IMR-90 (cell line): ENCODE data around the gene BHLHE23. TPM values are rescaled to one million over a fixed set of nuclear protein-coding genes. Genes with fewer than 3 reads are reported as not detected.
A peak's percentile ranks its signal among the peaks of the same experiment; 100 is the strongest.

ENCODE experiments used
- ATAC-seq: fragments of 200-7000 bp; cut with Tn5 transposase; 2 replicates; pipeline ENCODE4 v1.9.1; 2020; ENCODE audit warnings: low read depth, mild to moderate bottlenecking, moderate library complexity
- BruUV-seq: library from RNA; stranded (reverse); fragments of 400-500 nt; replicated peaks from 2 replicates; lab custom pipeline; 2021; lab: Mats Ljungman, UMichigan
- CTCF ChIA-PET: fragments of 300-600 bp; formaldehyde crosslinking; extraction: SDS; loops from one replicate; lab custom pipeline; 2021; ENCODE audit warnings: antibody characterized with exemption; lab: Yijun Ruan, JAX
- POLR2A ChIA-PET: fragments of 300-600 bp; sonication (Branson Sonifier 250); formaldehyde crosslinking; loops from one replicate; lab custom pipeline; 2022; ENCODE audit warnings: antibody characterized with exemption; ENCODE audit not compliant: unreplicated experiment; lab: Charles Lee
- DNase-seq: peaks from one replicate; pipeline ENCODE4 v3.0.0; 2013
- H2AFZ ChIP-seq: replicated peaks from 2 replicates; pipeline ENCODE3; 2013; ENCODE audit warnings: low read length, mild to moderate bottlenecking; ENCODE audit not compliant: poor library complexity
- H2AK5ac ChIP-seq: 2 replicates; pipeline ENCODE4 v1.6.1; 2013; ENCODE audit warnings: low read depth, low read length, inconsistent platforms
- H2AK9ac ChIP-seq: replicated peaks from 2 replicates; pipeline ENCODE3; 2013; ENCODE audit warnings: mild to moderate bottlenecking, low read depth, low read length, moderate library complexity; ENCODE audit not compliant: poor library complexity
- H2BK120ac ChIP-seq: 2 replicates; pipeline ENCODE4 v1.6.1; 2013; ENCODE audit warnings: low read depth, low read length, inconsistent platforms
- H2BK15ac ChIP-seq: 3 replicates; pipeline ENCODE4 v1.6.1; 2013; ENCODE audit warnings: low read depth, low read length, inconsistent platforms
- H2BK20ac ChIP-seq: 2 replicates; pipeline ENCODE4 v1.6.1; 2013; ENCODE audit warnings: low read depth, mild to moderate bottlenecking, inconsistent platforms, low read length, moderate library complexity
- H2BK5ac ChIP-seq: 2 replicates; pipeline ENCODE4 v1.6.1; 2013; ENCODE audit warnings: mild to moderate bottlenecking, low read depth, low read length, inconsistent platforms; ENCODE audit not compliant: poor library complexity, severe bottlenecking
- H3K14ac ChIP-seq: replicated peaks from 2 replicates; pipeline ENCODE4 v1.6.1; 2013; ENCODE audit warnings: low read depth, low read length, inconsistent platforms
- H3K18ac ChIP-seq: 2 replicates; pipeline ENCODE4 v1.6.1; 2013; ENCODE audit warnings: low read depth, low read length, control low read depth
- H3K23ac ChIP-seq: 2 replicates; pipeline ENCODE4 v1.6.1; 2013; ENCODE audit warnings: low read depth, low read length, inconsistent platforms
- H3K27ac ChIP-seq: 2 replicates; pipeline ENCODE4 v1.5.1; 2013; ENCODE audit warnings: mild to moderate bottlenecking, control low read depth, low read length; ENCODE audit not compliant: insufficient read depth
- H3K27me3 ChIP-seq: 2 replicates; pipeline ENCODE4 v1.6.1; 2013; ENCODE audit warnings: low read length; ENCODE audit not compliant: control insufficient read depth, insufficient read depth
- H3K36me3 ChIP-seq: 2 replicates; pipeline ENCODE4 v1.6.1; 2013; ENCODE audit warnings: low read length, mixed read lengths; ENCODE audit not compliant: control insufficient read depth, insufficient read depth
- H3K4ac ChIP-seq: 2 replicates; pipeline ENCODE4 v1.6.1; 2013; ENCODE audit warnings: low read depth, low read length, inconsistent platforms
- H3K4me1 ChIP-seq: 2 replicates; pipeline ENCODE4 v1.6.1; 2013; ENCODE audit warnings: low read length, mixed read lengths; ENCODE audit not compliant: control insufficient read depth, insufficient read depth
- H3K4me2 ChIP-seq: 2 replicates; pipeline ENCODE4 v1.6.1; 2013; ENCODE audit warnings: low read depth, mild to moderate bottlenecking, control low read depth, low read length, moderate library complexity
- H3K4me3 ChIP-seq: 2 replicates; pipeline ENCODE4 v1.5.1; 2013; ENCODE audit warnings: low read depth, mild to moderate bottlenecking, control low read depth, low read length, moderate library complexity; ENCODE audit not compliant: insufficient read depth
- H3K56ac ChIP-seq: 2 replicates; pipeline ENCODE4 v1.6.1; 2013; ENCODE audit warnings: low read length, inconsistent platforms; ENCODE audit not compliant: insufficient read depth; ENCODE audit errors: extremely low read depth
- H3K79me1 ChIP-seq, 2 experiments: 2 replicates each; pipeline ENCODE4 v1.6.1; 2013; ENCODE audit warnings: low read length in 2 of 2, inconsistent platforms in 1 of 2, low read depth in 1 of 2
- H3K9ac ChIP-seq: 2 replicates; pipeline ENCODE4 v1.6.1; 2013; ENCODE audit warnings: low read depth, low read length, control low read depth
- H3K9me1 ChIP-seq: 2 replicates; pipeline ENCODE4 v1.6.1; 2013; ENCODE audit warnings: low read length, inconsistent platforms; ENCODE audit not compliant: insufficient read depth
- H3K9me3 ChIP-seq: 2 replicates; pipeline ENCODE4 v1.6.1; 2013; ENCODE audit warnings: low read length; ENCODE audit not compliant: control insufficient read depth, insufficient read depth
- H4K20me1 ChIP-seq: 2 replicates; pipeline ENCODE4 v1.6.1; 2013; ENCODE audit warnings: low read length, inconsistent platforms; ENCODE audit not compliant: insufficient read depth
- H4K5ac ChIP-seq: 2 replicates; pipeline ENCODE4 v1.6.1; 2013; ENCODE audit warnings: mild to moderate bottlenecking, low read depth, low read length, control low read depth
- H4K8ac ChIP-seq, 2 experiments: 2 replicates each; pipeline ENCODE4 v1.6.1; 2013; ENCODE audit warnings: low read depth in 2 of 2, low read length in 2 of 2, control low read depth in 1 of 2, inconsistent platforms in 1 of 2
- H4K91ac ChIP-seq: 2 replicates; pipeline ENCODE4 v1.6.1; 2013; ENCODE audit warnings: low read depth, low read length, inconsistent platforms; ENCODE audit not compliant: insufficient read depth
- BHLHE40 ChIP-seq: fragments of 150-350 bp; IDR thresholded peaks from 2 replicates; pipeline ENCODE4 v1.6.1; 2016; ENCODE audit warnings: mild to moderate bottlenecking, low read depth, low read length
- CEBPB ChIP-seq: IDR thresholded peaks from 2 replicates; pipeline ENCODE4 v1.6.1; 2012; ENCODE audit warnings: low read depth, low read length, improper control_type of control experiment
- CHD1 ChIP-seq: IDR thresholded peaks from 2 replicates; pipeline ENCODE4 v1.6.1; 2012; ENCODE audit warnings: low read depth, low read length, improper control_type of control experiment
- FOS ChIP-seq: fragments of 150-350 bp; IDR thresholded peaks from 2 replicates; pipeline ENCODE4 v1.6.1; 2016; ENCODE audit warnings: low read depth, low read length
- MAFK ChIP-seq: IDR thresholded peaks from 2 replicates; pipeline ENCODE4 v1.6.1; 2012; ENCODE audit warnings: low read depth, low read length, improper control_type of control experiment
- MAZ ChIP-seq: IDR thresholded peaks from 2 replicates; pipeline ENCODE4 v1.6.1; 2012; ENCODE audit warnings: low read depth, mild to moderate bottlenecking, low read length, improper control_type of control experiment, moderate library complexity, borderline replicate concordance
- MXI1 ChIP-seq: IDR thresholded peaks from 2 replicates; pipeline ENCODE4 v1.6.1; 2012; ENCODE audit warnings: low read depth, mild to moderate bottlenecking, low read length, moderate library complexity, borderline replicate concordance
- NFE2L2 ChIP-seq: fragments of 150-350 bp; IDR thresholded peaks from 2 replicates; pipeline ENCODE4 v1.6.1; 2016; ENCODE audit warnings: low read depth, mild to moderate bottlenecking, low read length
- POLR2A ChIP-seq: IDR thresholded peaks from 2 replicates; pipeline ENCODE4 v1.6.1; 2012; ENCODE audit warnings: mild to moderate bottlenecking, low read depth, low read length
- RAD21 ChIP-seq: IDR thresholded peaks from 2 replicates; pipeline ENCODE4 v1.6.1; 2012; ENCODE audit warnings: low read length, improper control_type of control experiment
- RCOR1 ChIP-seq: IDR thresholded peaks from 2 replicates; pipeline ENCODE4 v1.6.1; 2012; ENCODE audit warnings: mild to moderate bottlenecking, low read length, improper control_type of control experiment; ENCODE audit not compliant: insufficient replicate concordance
- RFX5 ChIP-seq: IDR thresholded peaks from 2 replicates; pipeline ENCODE4 v1.8.0; 2012; ENCODE audit warnings: low read depth, mild to moderate bottlenecking, low read length, moderate library complexity
- SMC3 ChIP-seq: fragments of 150-350 bp; IDR thresholded peaks from 2 replicates; pipeline ENCODE4 v1.6.1; 2016; ENCODE audit warnings: low read depth, mild to moderate bottlenecking, antibody characterized with exemption, low read length, moderate library complexity
- WGBS, 2 experiments: methylation state at CpG; one replicate each; pipeline versions ENCODE4 v1.1.5 to v1.1.7; 2013; ENCODE audit warnings: missing lambda C conversion rate in 2 of 2; ENCODE audit not compliant: insufficient read length in 1 of 2; ENCODE audit errors: extremely low coverage in 2 of 2; 5-methylcytosine and 5-hydroxymethylcytosine counted together
- dilution Hi-C: fragments of 300-500 bp; cut with HindIII; formaldehyde crosslinking; loops from one replicate; pipeline ENCODE4 v1.14.3; 2018; ENCODE audit warnings: low sequenced_read_pairs; ENCODE audit not compliant: unreplicated experiment
- in situ Hi-C: fragments of 300-500 bp; cut with MboI; formaldehyde crosslinking; loops from 3 replicates; pipeline ENCODE4 v1.14.3; 2019; ENCODE audit warnings: low sequenced_read_pairs, inconsistent platforms, mixed read lengths
- intact Hi-C: fragments of 100-400 bp; cut with micrococcal nuclease; formaldehyde crosslinking; loops from 2 replicates; pipeline ENCODE4 v1.10.0; 2022
- polyA plus RNA-seq, 3 experiments: library from polyadenylated mRNA; depleted of rRNA; stranded (reverse); fragments of >200 nt; gene quantifications; 2 replicates each; pipeline ENCODE4 v1.2.3, GENCODE V29; 2012; ENCODE audit warnings: low replicate concordance in 1 of 3
- total RNA-seq: library from RNA; depleted of rRNA; stranded (reverse); fragments of >200 nt; gene quantifications from 2 replicates; pipeline ENCODE4 v1.2.3, GENCODE V29; 2012
- TF ChIP-seq, protein P1 (sequence below): fragments of 150-350 bp; IDR thresholded peaks from 2 replicates; pipeline ENCODE4 v1.6.1; 2016; ENCODE audit warnings: low read depth, mild to moderate bottlenecking, low read length, moderate library complexity, borderline replicate concordance
- TF ChIP-seq, protein P2 (sequence below): conservative IDR thresholded peaks from 2 replicates; pipeline ENCODE4 v1.5.1; 2012; ENCODE audit warnings: mild to moderate bottlenecking, low read depth, low read length, improper control_type of control experiment
- TF ChIP-seq, protein P3 (sequence below): fragments of 150-350 bp; IDR thresholded peaks from 2 replicates; pipeline ENCODE4 v1.6.1; 2017; ENCODE audit warnings: mild to moderate bottlenecking, antibody characterized with exemption, low read length, low read depth

The BHLHE23 gene
- total and polyA plus RNA-seq, 2 of the 4 experiments (the other 2 are of a cell fraction), result not detected

DNA sequence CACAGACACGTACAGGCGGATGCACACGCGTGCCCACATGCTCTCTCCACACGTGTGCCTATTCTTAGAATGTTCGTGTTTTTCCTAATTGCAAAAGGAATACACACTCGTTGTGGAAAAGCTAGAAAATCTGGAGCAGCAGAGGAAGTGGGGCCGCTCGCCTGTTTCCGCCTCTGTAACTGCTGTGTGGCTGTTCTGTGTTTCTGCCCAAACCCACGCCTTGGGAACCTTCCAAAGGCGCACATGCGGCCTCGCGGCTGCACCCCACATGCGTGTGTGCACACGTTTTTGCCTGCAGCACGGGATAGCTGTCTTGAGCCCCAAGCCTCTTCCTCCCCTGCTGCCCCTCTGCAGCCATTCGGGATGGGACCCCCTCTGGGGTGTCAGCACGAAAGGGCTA is 42.1 kb downstream of the BHLHE23 start:
- no peaks in the 10 kb centered on the region for H3K9me1 ChIP-seq
- BruUV-seq, result no TSS peak
- no peak overlapping the region for H3K27ac ChIP-seq
- H2AK5ac ChIP-seq, result no peak overlapping the region
- no peak overlapping the region for H3K4me3 ChIP-seq
- CTCF ChIA-PET, result no interaction called here
- H2BK20ac ChIP-seq, result no peak overlapping the region
- H3K79me1 ChIP-seq, result no peaks in the 10 kb centered on the region
- no peak overlapping the region for H4K5ac ChIP-seq
- POLR2A ChIA-PET, result no interaction called here
- H3K18ac ChIP-seq, result no peak overlapping the region
- H3K56ac ChIP-seq, result no peak overlapping the region
- no peak overlapping the region for H2BK15ac ChIP-seq
- TF ChIP-seq MAZ (no peak), RAD21 (no peak), FOS (no peak), CEBPB (no peak), SMC3 (no peak), NFE2L2 (no peak), CHD1 (no peak), MXI1 (no peak), RCOR1 (no peak), RFX5 (no peak), MAFK (no peak), BHLHE40 (no peak), POLR2A (no peak)
- TF ChIP-seq, protein P1, sequence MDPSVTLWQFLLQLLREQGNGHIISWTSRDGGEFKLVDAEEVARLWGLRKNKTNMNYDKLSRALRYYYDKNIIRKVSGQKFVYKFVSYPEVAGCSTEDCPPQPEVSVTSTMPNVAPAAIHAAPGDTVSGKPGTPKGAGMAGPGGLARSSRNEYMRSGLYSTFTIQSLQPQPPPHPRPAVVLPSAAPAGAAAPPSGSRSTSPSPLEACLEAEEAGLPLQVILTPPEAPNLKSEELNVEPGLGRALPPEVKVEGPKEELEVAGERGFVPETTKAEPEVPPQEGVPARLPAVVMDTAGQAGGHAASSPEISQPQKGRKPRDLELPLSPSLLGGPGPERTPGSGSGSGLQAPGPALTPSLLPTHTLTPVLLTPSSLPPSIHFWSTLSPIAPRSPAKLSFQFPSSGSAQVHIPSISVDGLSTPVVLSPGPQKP, result no peak
- TF ChIP-seq, protein P2, sequence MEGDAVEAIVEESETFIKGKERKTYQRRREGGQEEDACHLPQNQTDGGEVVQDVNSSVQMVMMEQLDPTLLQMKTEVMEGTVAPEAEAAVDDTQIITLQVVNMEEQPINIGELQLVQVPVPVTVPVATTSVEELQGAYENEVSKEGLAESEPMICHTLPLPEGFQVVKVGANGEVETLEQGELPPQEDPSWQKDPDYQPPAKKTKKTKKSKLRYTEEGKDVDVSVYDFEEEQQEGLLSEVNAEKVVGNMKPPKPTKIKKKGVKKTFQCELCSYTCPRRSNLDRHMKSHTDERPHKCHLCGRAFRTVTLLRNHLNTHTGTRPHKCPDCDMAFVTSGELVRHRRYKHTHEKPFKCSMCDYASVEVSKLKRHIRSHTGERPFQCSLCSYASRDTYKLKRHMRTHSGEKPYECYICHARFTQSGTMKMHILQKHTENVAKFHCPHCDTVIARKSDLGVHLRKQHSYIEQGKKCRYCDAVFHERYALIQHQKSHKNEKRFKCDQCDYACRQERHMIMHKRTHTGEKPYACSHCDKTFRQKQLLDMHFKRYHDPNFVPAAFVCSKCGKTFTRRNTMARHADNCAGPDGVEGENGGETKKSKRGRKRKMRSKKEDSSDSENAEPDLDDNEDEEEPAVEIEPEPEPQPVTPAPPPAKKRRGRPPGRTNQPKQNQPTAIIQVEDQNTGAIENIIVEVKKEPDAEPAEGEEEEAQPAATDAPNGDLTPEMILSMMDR, result no peak
- TF ChIP-seq, protein P3, sequence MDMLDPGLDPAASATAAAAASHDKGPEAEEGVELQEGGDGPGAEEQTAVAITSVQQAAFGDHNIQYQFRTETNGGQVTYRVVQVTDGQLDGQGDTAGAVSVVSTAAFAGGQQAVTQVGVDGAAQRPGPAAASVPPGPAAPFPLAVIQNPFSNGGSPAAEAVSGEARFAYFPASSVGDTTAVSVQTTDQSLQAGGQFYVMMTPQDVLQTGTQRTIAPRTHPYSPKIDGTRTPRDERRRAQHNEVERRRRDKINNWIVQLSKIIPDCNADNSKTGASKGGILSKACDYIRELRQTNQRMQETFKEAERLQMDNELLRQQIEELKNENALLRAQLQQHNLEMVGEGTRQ, result no peak
- H3K36me3 ChIP-seq, result no peaks in the 10 kb centered on the region
- no peaks in the 10 kb centered on the region for H3K9me3 ChIP-seq
- H3K27me3 ChIP-seq, result peaks cover 24% of the 10 kb centered on the region
- H3K4me2 ChIP-seq, result no peak overlapping the region
- in situ Hi-C loops (no loop called here), intact Hi-C loops (no loop called here), dilution Hi-C loops (no loop called here)
- ATAC-seq, result no peak
- H4K91ac ChIP-seq, result no peak overlapping the region
- H3K4ac ChIP-seq, result no peak overlapping the region
- H2AFZ ChIP-seq, result no peak overlapping the region
- H3K9ac ChIP-seq, result no peak overlapping the region
- H2AK9ac ChIP-seq, result peak overlapping the region; percentile 24
- H3K23ac ChIP-seq, result no peak overlapping the region
- no peak overlapping the region for H4K8ac ChIP-seq
- H4K20me1 ChIP-seq, result no peaks in the 10 kb centered on the region
- no peak overlapping the region for H2BK120ac ChIP-seq
- no peak for DNase-seq
- WGBS, 2 experiments, result 86% methylated on average over 16 of the region's 20 CpGs; no CpG with 5 or more reads in 1 of the 2 experiments
- no peaks in the 10 kb centered on the region for H3K4me1 ChIP-seq
- no peak overlapping the region for H2BK5ac ChIP-seq
- H3K14ac ChIP-seq, result no peak overlapping the region
